SU-DHL-6 (cell line): ENCODE results near the gene CNOT1.

Experiments used
- H2AFZ ChIP-seq: fragments of 200-600 bp; sonication (generic); 2 replicates; pipeline ENCODE4 v1.6.1; 2014; ENCODE audit warnings: low read depth, mild to moderate bottlenecking, moderate library complexity, mixed read lengths, antibody characterized with exemption, low read length; ENCODE audit not compliant: severe bottlenecking
- H3F3A ChIP-seq: fragments of 200-600 bp; shearing (Covaris generic); 2 replicates; pipeline ENCODE4 v1.6.0; 2016; ENCODE audit warnings: antibody characterized with exemption, mild to moderate bottlenecking; ENCODE audit not compliant: insufficient read depth
- H3K27ac ChIP-seq: fragments of 200-600 bp; sonication (generic); 2 replicates; pipeline ENCODE4 v1.5.1; 2016; ENCODE audit warnings: low read depth, mild to moderate bottlenecking, low read length, moderate library complexity, mixed read lengths
- H3K27me3 ChIP-seq: fragments of 200-600 bp; sonication (generic), shearing (Covaris generic); 2 replicates; pipeline ENCODE4 v1.6.0; 2014; ENCODE audit warnings: mild to moderate bottlenecking, low read length
- H3K36me3 ChIP-seq: fragments of 200-600 bp; sonication (generic); 2 replicates; pipeline ENCODE4 v1.6.1; 2014; ENCODE audit warnings: mild to moderate bottlenecking, low read length, mixed read lengths
- H3K4me2 ChIP-seq: fragments of 300-600, 200-600 bp; shearing (Covaris generic), sonication (generic); 2 replicates; pipeline ENCODE4 v1.6.0; 2014; ENCODE audit warnings: low read length, low read depth, mild to moderate bottlenecking; ENCODE audit not compliant: poor library complexity, severe bottlenecking
- H3K4me3 ChIP-seq: fragments of 200-600 bp; sonication (generic); 2 replicates; pipeline ENCODE4 v1.5.1; 2014; ENCODE audit warnings: antibody characterized with exemption, low read length, mild to moderate bottlenecking, mixed read lengths; ENCODE audit not compliant: insufficient read depth, poor library complexity, severe bottlenecking
- H3K79me2 ChIP-seq: fragments of 200-600 bp; sonication (generic); 2 replicates; pipeline ENCODE4 v1.6.1; 2014; ENCODE audit warnings: mild to moderate bottlenecking, low read length, moderate library complexity; ENCODE audit not compliant: insufficient read depth
- H3K9ac ChIP-seq: fragments of 200-600 bp; sonication (generic); 2 replicates; pipeline ENCODE4 v1.7.0; 2014; ENCODE audit warnings: mild to moderate bottlenecking, low read length
- H3K9me2 ChIP-seq: fragments of 200-600 bp; sonication (generic); replicated peaks from 2 replicates; pipeline ENCODE4 v1.6.1; 2014; ENCODE audit warnings: low read length; ENCODE audit not compliant: insufficient read depth
- H3K9me3 ChIP-seq: fragments of 200-600 bp; sonication (generic); 2 replicates; pipeline ENCODE4 v1.6.1; 2014; ENCODE audit warnings: low read length, mixed read lengths; ENCODE audit not compliant: insufficient read depth
- H4K20me1 ChIP-seq: fragments of 200-600 bp; sonication (generic); 2 replicates; pipeline ENCODE4 v1.6.1; 2014; ENCODE audit warnings: low read depth, mild to moderate bottlenecking, antibody characterized with exemption, low read length, moderate library complexity, mixed read lengths
- CTCF ChIP-seq: fragments of 200-600 bp; sonication (generic); IDR thresholded peaks from one replicate; pipeline ENCODE4 v1.5.1; 2017; ENCODE audit warnings: antibody characterized with exemption, mild to moderate bottlenecking, low read length, moderate library complexity; ENCODE audit not compliant: insufficient read depth, poor library complexity, severe bottlenecking
- EZH2phosphoT487 ChIP-seq: fragments of 200-600 bp; sonication (generic), shearing (Covaris generic); conservative IDR thresholded peaks from 2 replicates; pipeline ENCODE4 v1.6.1; 2018; ENCODE audit warnings: mild to moderate bottlenecking, antibody characterized with exemption, low read length, moderate library complexity, mixed read lengths

CNOT1 gene

GRCh38 chr16:58474296-58474695 lies 155.3 kb downstream of the CNOT1 start:
- no peak overlapping the region for H2AFZ ChIP-seq
- H3K79me2 ChIP-seq = no peaks in the 10 kb centered on the region

GRCh38 chr16:58472827-58473226 lies 156.8 kb downstream of the CNOT1 start:
- no peak for TF ChIP-seq EZH2phosphoT487
- no peak for TF ChIP-seq CTCF
- Histone ChIP-seq H3K79me2 (no peaks in the 10 kb centered on the region), H3F3A (no peaks in the 10 kb centered on the region)

More at GRCh38 chr16:58474296-58474695, 155.3 kb downstream of the CNOT1 start:
- no peaks in the 10 kb centered on the region for H4K20me1 ChIP-seq
- H3K36me3 ChIP-seq = no peaks in the 10 kb centered on the region
- no peak overlapping the region for H3K27ac ChIP-seq
- no peaks in the 10 kb centered on the region for H3K9me2 ChIP-seq
- H3F3A ChIP-seq = no peaks in the 10 kb centered on the region
- H3K27me3 ChIP-seq = no peaks in the 10 kb centered on the region
- H3K4me3 ChIP-seq = no peak overlapping the region
- no peak overlapping the region for H3K4me2 ChIP-seq
- no peak overlapping the region for H3K9ac ChIP-seq
- H3K9me3 ChIP-seq = no peaks in the 10 kb centered on the region
- no peak for TF ChIP-seq CTCF

GRCh38 chr16:58472266-58472665 lies 157.4 kb downstream of the CNOT1 start:
- H3K9me3 ChIP-seq = no peaks in the 10 kb centered on the region
- no peaks in the 10 kb centered on the region for H3K36me3 ChIP-seq
- no peak overlapping the region for H3K27ac ChIP-seq
- no peak overlapping the region for H3K9ac ChIP-seq
- no peaks in the 10 kb centered on the region for H3K27me3 ChIP-seq
- no peak overlapping the region for H3K4me3 ChIP-seq
- H3F3A ChIP-seq = no peaks in the 10 kb centered on the region
- H3K79me2 ChIP-seq = no peaks in the 10 kb centered on the region
- TF ChIP-seq EZH2phosphoT487 = no peak
- TF ChIP-seq CTCF = no peak
- no peaks in the 10 kb centered on the region for H4K20me1 ChIP-seq
- no peak overlapping the region for H2AFZ ChIP-seq
- no peaks in the 10 kb centered on the region for H3K9me2 ChIP-seq
- H3K4me2 ChIP-seq = no peak overlapping the region

More at GRCh38 chr16:58472827-58473226, 156.8 kb downstream of the CNOT1 start:
- Histone ChIP-seq H3K9me3 (no peaks in the 10 kb centered on the region), H3K27me3 (no peaks in the 10 kb centered on the region), H3K4me3 (no peak overlapping the region), H3K36me3 (no peaks in the 10 kb centered on the region), H3K9me2 (no peaks in the 10 kb centered on the region), H3K9ac (no peak overlapping the region), H4K20me1 (no peaks in the 10 kb centered on the region), H3K4me2 (no peak overlapping the region), H3K27ac (no peak overlapping the region), H2AFZ (no peak overlapping the region)
